ENCODE results near the gene HRH4.

HRH4 gene, protein sequence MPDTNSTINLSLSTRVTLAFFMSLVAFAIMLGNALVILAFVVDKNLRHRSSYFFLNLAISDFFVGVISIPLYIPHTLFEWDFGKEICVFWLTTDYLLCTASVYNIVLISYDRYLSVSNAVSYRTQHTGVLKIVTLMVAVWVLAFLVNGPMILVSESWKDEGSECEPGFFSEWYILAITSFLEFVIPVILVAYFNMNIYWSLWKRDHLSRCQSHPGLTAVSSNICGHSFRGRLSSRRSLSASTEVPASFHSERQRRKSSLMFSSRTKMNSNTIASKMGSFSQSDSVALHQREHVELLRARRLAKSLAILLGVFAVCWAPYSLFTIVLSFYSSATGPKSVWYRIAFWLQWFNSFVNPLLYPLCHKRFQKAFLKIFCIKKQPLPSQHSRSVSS

DNA sequence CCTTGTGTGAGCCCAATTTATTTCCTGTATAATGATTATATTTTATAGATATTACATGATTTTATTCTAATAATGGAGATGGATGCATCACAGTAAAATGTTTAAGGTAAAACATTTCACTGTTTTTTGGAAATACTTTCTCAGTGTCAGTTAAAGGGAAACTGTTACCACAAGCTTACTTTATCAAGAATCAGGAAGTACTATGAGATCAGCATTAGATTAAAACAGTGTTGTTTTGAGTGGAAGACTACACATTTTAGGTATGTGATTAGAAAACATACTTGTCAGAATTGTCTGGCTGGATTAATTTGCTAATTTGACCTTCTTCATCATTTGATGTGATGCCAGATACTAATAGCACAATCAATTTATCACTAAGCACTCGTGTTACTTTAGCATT, at the start of gene HRH4:
TSS of gene HRH4 (plus strand) at position 250 of the 400 bp plus-strand sequence. CDS start at position 342, 92 bp downstream.
- no peak for DNase-seq

GRCh38 chr18:24413148-24413547, 47.3 kb upstream of the HRH4 start:
- no peak for DNase-seq

- DNase-seq: no peak
These were observed 46.0 kb upstream of the HRH4 start for GRCh38 chr18:24414349-24415003.

- DNase-seq: no peak
These were observed 43.0 kb upstream of the HRH4 start for GRCh38 chr18:24417480-24417879.

GRCh38 chr18:24420551-24420950, 39.9 kb upstream of the HRH4 start:
- no peak for DNase-seq

DNA sequence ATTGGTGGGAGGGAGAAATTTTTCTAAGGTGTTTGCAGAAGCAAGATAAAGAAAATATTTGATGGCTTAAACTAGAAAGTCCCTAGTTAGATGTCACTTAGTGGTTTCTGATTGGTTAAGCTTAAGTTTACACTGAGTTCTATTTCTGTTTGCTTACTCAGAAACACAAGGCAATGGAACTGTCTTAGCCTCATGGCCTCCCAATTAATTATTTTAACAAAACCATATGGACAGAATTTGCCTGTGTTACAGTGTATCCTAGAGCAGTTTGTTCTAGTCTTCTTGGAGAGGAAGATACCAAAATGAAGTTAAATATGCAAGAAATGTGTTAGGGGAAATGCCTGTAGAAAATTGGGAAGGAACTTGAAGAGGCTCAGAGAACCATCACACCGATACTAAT, 38.6 kb upstream of the HRH4 start:
- no peak for DNase-seq

DNA sequence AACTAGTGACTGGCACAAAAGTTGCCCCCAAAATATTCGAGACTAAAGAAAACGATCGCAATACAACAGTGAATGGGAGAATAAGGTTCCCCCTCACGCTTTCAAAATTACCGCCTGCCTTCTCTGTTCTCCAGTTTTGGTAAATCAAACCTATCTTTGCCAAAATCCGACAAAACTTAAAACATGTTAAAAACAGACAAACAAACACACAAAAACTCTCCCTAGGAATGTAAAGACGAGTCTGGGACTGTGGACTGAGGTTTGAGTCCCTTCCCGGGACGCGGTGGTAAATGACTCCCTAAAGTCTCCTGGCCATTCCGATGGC, 34.4 kb upstream of the HRH4 start:
- no peak for DNase-seq

- peak; percentile 70 for DNase-seq
These were observed 33.8 kb upstream of the HRH4 start, which contains the start of gene IMPACT for GRCh38 chr18:24426398-24427294. TSS of gene IMPACT (plus strand) at chr18:24426670. CDS start at chr18:24426757, 87 bp downstream.

GRCh38 chr18:24427484-24427883, 33.0 kb upstream of the HRH4 start:
- DNase-seq: no peak

GRCh38 chr18:24428709-24429108, 31.7 kb upstream of the HRH4 start:
- DNase-seq: no peak

- no peak for DNase-seq
These were observed 31.2 kb upstream of the HRH4 start for GRCh38 chr18:24429188-24429587.

GRCh38 chr18:24432618-24433017, 27.8 kb upstream of the HRH4 start:
- DNase-seq: no peak

DNA sequence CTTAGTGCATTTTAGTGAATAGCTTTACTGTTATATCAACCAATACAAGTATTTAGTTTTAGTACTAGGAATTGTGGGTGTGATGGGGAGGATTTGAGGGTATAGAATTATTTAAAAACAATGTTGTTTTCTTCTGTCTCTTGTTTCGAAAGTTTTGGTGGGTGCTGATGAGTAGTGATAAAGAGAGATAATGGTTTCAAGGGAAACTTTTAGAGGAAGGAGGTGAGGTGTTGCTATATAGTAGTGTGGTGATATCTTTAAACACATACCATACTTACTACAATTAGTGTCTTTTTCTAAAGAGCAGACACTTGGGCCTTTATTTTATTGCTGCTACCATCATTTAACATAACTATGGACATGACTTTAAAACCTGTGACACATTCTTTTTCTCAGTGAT, 23.5 kb upstream of the HRH4 start:
- DNase-seq: no peak

GRCh38 chr18:24443870-24444269, 16.6 kb upstream of the HRH4 start:
- DNase-seq: no peak

DNA sequence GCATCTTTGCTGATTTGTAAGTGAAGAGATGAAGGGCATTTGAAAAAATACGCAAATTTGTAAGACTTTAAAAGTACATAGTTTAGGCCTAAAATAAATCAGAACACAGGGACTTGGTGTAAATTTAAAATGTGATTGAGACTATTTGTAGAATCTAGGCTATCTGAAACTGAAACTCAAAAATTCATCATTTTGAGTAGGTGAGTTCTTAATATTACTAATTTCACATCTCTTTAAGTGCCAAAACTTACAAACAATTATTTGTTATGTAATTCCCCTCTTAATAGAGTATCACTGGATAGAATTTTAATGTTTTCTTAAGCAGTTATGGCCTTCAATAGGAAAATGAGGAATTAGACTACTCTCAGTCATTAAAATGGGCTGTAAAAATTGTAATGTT, 14.0 kb upstream of the HRH4 start:
- DNase-seq: no peak

DNA sequence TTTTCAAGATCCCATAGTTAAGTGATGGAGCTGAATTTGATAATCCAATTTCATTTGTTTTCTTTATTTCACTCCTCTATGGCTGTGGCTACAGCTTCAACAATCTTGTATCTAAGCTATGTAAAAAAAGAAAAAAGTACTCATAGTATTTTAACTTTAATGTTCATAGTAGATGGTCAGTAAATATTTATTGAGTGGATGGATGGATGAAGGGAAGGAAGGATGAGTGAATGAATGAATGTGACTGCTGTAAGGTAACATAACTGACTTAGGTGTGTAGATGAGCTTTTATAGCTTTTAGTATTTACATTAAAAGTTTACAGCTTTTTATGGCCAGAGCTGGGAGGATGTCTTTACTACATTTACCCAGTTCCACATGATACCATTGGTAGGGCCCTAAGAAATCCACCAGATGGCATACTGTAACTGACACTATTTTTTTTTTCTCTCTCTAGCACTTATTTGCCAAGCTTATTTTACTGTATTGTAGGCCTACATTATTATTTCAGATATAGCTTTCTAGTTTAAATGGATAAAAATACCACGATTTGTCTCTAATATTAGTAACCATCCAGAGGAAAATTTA, 13.4 kb upstream of the HRH4 start:
- no peak for DNase-seq

- DNase-seq: no peak
These were observed 12.5 kb upstream of the HRH4 start for GRCh38 chr18:24447961-24448360.

GRCh38 chr18:24456549-24456948, 3.9 kb upstream of the HRH4 start:
- no peak for DNase-seq

DNA sequence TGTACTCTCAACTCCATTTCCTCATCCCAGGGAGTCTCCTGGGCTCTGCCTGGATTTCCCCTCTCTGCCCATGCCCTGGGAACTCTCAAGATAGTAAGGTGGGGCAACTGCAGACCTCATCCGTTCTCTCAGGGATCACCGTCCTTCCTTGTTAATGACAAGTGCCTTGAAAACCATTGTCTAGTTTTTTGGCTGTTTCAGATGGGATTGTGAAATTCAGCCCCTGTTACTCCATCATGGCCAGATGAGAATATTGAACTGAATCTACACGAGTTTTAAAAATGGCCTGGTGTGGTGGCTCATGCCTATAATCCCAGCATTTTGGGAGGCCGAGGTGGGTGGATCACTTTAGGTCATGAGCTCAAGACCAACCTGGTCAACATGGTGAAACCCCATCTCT, 665 bp upstream of the HRH4 start:
- DNase-seq: no peak

DNA sequence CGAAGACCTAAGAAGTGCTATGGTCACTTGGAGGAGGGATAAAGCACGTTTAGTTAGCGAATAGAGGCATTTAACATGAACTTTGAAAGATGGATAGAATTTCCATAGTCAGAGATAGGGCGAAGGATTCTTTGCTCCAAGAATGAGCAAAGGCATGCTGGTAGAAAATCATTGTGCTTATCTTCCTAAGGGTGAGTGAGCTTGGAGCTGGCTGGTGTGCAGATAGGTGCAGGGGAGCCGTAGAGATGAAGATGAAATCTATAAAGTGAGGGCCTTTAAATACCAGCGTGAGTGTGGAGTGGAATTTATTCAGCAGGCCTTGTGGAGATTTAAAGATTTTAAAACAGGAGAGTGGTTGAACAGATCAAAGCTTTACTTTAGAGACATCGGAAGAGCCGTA, 1.6 kb downstream of the HRH4 start:
- DNase-seq: no peak

- DNase-seq: no peak
These were observed 2.7 kb downstream of the HRH4 start for GRCh38 chr18:24462838-24463775.

DNA sequence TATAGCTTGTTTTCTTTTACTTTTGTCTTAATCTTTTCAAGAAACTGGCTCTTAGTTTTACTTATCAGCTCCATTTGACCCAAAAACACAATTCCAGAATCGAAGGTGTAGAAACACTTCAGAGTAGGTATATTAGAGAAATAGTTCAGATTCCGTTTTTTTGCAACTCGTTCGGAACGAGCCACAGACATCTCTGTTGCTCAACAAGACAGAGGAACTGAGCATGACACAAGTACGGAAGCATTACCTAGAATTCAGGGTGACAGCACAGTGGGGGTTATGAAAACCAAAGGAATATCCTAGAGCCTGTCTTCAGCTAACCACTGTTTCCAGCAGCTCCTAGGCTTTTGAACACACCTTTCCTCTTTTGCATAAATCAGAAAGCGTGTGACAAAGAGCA, 5.0 kb downstream of the HRH4 start:
- DNase-seq: no peak

Measured in NK-92 treated with Interleukin-12 subunit alpha and Interleukin-12 subunit beta, amount 100 ng/mL, for 24 hours (cell line).